GM12873 (cell line): Measurements from ENCODE around the gene MPHOSPH9.

Experiments used
- CTCF ChIP-seq: IDR thresholded peaks from 2 replicates; pipeline ENCODE4 v1.5.1; 2012; ENCODE audit warnings: low read depth, mild to moderate bottlenecking, moderate library complexity, low read length, control low read depth; ENCODE audit not compliant: insufficient read depth; ENCODE audit errors: missing control alignments

Gene MPHOSPH9

DNA sequence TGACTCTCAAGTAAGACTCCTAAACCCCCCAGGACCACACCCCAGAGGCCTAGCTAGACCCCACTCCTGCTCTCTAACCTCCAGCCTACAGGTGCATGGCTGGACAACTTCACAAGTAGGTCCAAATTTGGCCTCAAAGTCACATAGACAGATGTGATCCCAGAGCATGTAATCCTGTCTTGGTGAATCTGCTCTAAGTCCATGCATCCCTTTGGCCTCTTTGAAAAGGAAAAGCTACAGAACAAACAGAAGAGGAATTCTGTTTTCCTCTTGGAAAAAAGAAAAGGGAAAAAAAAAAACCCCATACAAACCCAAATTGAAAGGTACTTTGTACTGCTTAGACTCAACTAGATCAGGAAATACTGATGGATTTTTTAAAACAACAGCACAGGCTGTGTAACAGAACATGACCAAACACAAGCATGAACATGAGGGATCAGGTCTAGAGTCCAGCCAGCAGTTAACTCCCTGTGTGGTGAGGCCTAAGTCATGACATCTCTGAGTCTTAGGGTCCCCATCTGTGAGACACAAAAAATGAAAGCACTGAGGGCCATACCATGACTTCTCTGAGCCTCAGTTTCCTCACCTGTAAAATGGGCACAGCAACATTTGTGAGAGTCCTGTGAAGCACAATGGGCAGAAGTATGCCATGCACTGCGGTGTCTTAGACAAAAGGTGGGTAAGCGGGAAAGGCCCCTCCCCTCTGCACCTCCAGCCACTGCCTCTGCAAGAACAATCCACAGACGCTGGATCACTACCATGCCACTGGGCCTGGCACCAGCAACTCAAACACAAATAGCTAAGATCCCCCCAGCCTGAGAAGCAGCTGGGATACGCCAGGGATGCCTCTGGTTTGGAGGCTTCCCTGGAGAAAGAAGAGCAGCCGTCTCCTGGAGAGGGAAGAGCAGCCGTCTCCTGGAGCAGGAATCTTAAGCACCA is 92.0 kb downstream of the MPHOSPH9 start:
- no peak for TF ChIP-seq CTCF

DNA sequence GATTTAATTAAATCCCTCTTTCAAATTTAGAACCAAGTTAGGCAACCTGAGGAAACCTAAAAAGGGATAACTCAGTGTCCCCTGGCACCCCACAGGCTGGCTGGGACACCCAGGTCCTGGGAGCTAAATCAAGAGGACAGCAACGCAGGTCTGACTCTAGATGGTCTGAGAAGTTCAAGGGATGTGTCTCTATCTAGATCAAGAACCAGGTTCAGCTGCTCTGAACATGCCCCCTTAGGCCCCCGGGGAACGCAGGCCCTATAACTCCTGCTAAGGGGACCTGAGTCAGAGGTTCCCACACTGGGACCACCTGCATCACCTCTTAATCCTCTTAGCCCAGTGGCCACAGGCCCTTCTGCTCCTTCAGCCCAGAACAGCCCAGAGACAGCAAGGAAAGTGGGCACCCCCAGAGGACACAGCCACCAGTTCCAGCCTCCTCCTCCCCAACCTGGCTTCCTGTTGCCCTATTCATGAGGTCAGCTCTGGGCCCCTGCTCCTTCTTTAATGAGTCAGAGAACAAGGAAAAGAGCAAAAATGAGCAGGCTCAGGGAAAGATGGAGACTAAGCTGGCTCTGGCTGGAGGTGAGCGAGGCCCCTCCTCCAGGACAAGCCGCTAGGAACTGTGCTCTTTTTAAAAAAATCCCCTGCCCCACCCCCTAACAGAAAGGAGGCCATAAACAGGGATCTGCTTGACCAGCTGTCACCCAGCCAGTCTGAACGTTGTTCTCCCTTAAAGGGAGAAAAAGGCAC is 92.8 kb downstream of the MPHOSPH9 start:
- TF ChIP-seq CTCF, result no peak

GRCh38 chr12:123135688-123136087 is 97.3 kb downstream of the MPHOSPH9 start:
- TF ChIP-seq CTCF, result no peak

DNA sequence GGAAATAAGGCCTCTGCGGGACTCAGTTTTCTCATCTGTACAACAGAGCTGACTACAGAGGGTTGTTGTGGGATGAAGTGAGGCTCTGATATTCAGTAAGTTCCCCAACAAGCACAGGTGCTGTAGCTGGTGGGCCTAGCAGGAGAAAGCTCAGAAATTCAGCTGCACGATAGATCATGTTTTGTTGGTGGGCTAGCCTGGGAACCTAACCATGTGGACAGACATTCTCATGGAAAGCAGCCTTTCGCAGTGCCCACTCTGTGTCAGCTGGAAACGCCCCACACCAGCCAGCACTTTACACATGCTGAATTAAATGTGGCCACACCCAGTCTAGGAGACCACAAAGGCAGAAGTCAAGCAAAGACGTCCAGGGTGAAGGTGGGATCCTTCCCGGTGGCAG is 98.1 kb downstream of the MPHOSPH9 start:
- TF ChIP-seq CTCF, result no peak

DNA sequence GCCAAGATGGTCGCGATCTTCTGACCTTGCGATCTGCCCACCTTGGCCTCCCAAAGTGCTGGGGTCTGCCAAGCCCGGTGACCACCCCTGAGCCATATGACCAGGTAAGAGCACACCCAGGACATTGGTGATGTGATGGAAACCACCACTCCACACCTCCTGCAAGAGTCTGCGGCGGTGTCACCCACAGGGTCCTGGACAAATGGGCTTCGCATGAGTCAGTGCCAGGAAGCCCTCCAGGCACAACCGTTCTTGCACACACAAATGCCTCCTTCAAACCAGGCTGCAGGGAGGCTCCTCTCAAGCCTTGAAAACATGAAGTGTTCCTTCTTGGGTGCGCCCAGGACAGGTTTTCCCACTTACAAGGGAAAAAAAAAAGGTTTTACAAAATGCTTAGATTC is 98.7 kb downstream of the MPHOSPH9 start:
- no peak for TF ChIP-seq CTCF

GRCh38 chr12:123133701-123134100 is 99.2 kb downstream of the MPHOSPH9 start:
- TF ChIP-seq CTCF, result no peak

GRCh38 chr12:123132951-123133619 is 99.9 kb downstream of the MPHOSPH9 start:
- TF ChIP-seq CTCF, result no peak
